ENCODE results near the gene COL4A6. TPM values are rescaled to one million over a fixed set of nuclear protein-coding genes. Genes with fewer than 3 reads are reported as not detected.

Gene COL4A6
- total RNA-seq, 1 experiment from 2014 or later, result 23.7 TPM

DNA sequence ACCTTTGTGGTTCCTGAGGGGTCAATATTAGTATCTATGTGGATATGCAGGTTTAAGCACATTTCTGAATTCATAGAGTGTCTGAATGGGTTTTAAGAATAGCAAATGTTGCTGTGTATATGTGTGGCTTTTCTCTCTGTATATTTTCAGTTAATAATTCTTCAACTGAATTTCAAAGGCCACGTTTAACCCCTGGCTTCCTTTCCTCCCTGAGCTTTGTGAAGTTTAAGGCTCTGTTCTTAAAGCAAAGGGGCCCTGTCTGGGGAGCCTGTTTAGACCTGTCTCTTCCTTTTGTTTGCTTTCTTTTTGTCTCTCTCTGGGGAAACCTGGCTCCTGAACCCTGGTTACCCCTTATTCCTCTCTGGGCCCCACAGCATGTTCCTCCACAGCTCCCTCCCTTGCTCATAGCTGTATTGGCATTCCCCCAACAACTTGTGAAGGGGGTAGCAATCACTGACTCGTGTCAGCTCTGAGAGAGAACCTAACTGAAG, 139.1 kb downstream of the COL4A6 start:
- Histone ChIP-seq H3K27me3 (ENCODE audit: control insufficient read depth, insufficient read depth, low read length) (no peaks in the 10 kb centered on the region), H3K36me3 (replicated peaks; ENCODE audit: control insufficient read depth, insufficient read depth, low read length) (no peaks in the 10 kb centered on the region), H3K4me3 (ENCODE audit: insufficient read depth, low read depth, low read length) (no peak overlapping the region)
- peak; percentile 22 for DNase-seq

- Histone ChIP-seq H3K4me3 (ENCODE audit: insufficient read depth, low read depth, low read length) (no peak overlapping the region), H3K27me3 (ENCODE audit: control insufficient read depth, insufficient read depth, low read length) (no peaks in the 10 kb centered on the region), H3K36me3 (replicated peaks; ENCODE audit: control insufficient read depth, insufficient read depth, low read length) (no peaks in the 10 kb centered on the region)
- DNase-seq, result peak; percentile 10
Measured at GRCh38 chrX:108298165-108298602, 140.0 kb downstream of the COL4A6 start.

DNA sequence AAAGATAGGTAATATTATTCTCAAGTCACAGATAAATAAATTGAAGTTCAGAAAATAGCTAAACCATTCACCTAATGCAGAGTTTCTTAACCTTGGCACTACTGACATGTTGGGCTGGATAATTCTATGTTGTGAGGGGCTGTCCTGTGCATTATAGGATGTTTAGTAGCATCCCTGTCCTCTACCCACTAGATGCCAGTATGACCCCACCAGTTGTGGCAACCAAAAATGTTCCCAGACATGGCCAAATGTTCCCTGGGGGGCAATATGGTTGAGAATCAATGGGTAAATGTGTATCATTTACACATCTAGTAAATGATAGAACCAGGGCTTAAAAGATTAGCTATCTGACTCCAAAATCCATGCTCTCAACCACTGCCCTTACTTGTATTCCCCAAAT, 140.9 kb downstream of the COL4A6 start:
- no peak for DNase-seq

GRCh38 chrX:108292053-108292452, 146.2 kb downstream of the COL4A6 start:
- H3K4me3 ChIP-seq (ENCODE audit: insufficient read depth, low read depth, low read length), result no peak overlapping the region
- peak; percentile 6 for DNase-seq
- H3K36me3 ChIP-seq (replicated peaks; ENCODE audit: control insufficient read depth, insufficient read depth, low read length), result no peaks in the 10 kb centered on the region

More for the DNA sequence above, 140.9 kb downstream of the COL4A6 start:
- Histone ChIP-seq H3K36me3 (replicated peaks; ENCODE audit: control insufficient read depth, insufficient read depth, low read length) (no peaks in the 10 kb centered on the region), H3K27me3 (ENCODE audit: control insufficient read depth, insufficient read depth, low read length) (no peaks in the 10 kb centered on the region), H3K4me3 (ENCODE audit: insufficient read depth, low read depth, low read length) (no peak overlapping the region)

GRCh38 chrX:108285918-108286317, 152.3 kb downstream of the COL4A6 start:
- no peak overlapping the region for H3K4me3 ChIP-seq (ENCODE audit: insufficient read depth, low read depth, low read length)
- no peak for DNase-seq
- no peaks in the 10 kb centered on the region for H3K36me3 ChIP-seq (replicated peaks; ENCODE audit: control insufficient read depth, insufficient read depth, low read length)
- no peaks in the 10 kb centered on the region for H3K27me3 ChIP-seq (ENCODE audit: control insufficient read depth, insufficient read depth, low read length)

More at GRCh38 chrX:108292053-108292452, 146.2 kb downstream of the COL4A6 start:
- no peaks in the 10 kb centered on the region for H3K27me3 ChIP-seq (ENCODE audit: control insufficient read depth, insufficient read depth, low read length)

DNA sequence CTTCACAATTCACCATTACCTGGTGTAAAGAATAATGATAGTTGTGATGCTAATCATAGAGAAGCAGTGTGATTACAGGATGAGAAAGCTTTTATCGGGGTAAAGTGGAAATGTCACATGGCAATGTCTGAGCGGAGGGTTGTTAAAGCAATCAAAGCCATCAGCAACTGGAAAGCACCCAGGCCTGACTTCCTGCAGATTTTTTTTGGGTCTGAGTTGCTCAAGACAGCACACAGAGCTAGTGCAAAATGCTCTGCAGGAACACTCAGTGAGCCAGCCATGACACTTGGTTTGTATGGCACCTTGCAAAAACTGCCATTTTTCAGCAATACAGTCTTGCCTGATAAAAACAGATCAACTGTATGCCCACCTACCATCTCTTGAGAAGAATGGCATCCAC, 152.9 kb downstream of the COL4A6 start:
- Histone ChIP-seq H3K4me3 (ENCODE audit: insufficient read depth, low read depth, low read length) (no peak overlapping the region), H3K27me3 (ENCODE audit: control insufficient read depth, insufficient read depth, low read length) (no peaks in the 10 kb centered on the region)

DNA sequence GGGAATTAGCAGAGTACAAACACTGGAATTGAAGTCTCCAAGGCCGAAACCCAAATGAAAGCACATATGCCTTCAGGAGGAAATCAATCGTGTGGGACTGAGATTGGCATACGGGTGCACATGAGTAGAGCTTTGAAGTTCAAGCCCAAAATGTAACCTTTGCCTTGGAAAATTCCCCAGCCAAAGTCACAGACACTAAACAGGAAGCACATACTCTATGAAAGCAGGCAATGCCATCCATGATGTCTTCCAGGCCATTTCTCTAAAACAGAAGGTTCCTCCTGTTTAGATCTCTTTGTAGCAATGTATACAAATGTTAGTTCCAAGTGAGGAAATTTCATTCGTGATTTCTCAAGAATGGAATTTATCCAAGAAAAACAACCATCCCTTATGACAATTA, 162.5 kb downstream of the COL4A6 start:
- no peak for DNase-seq
- Histone ChIP-seq H3K36me3 (replicated peaks; ENCODE audit: control insufficient read depth, insufficient read depth, low read length) (no peaks in the 10 kb centered on the region), H3K27me3 (ENCODE audit: control insufficient read depth, insufficient read depth, low read length) (no peaks in the 10 kb centered on the region), H3K4me3 (ENCODE audit: insufficient read depth, low read depth, low read length) (no peak overlapping the region)

More for the DNA sequence above, 152.9 kb downstream of the COL4A6 start:
- no peaks in the 10 kb centered on the region for H3K36me3 ChIP-seq (replicated peaks; ENCODE audit: control insufficient read depth, insufficient read depth, low read length)
- DNase-seq, result no peak

GRCh38 chrX:108271397-108271787, 166.8 kb downstream of the COL4A6 start:
- H3K4me3 ChIP-seq (ENCODE audit: insufficient read depth, low read depth, low read length), result no peak overlapping the region
- H3K27me3 ChIP-seq (ENCODE audit: control insufficient read depth, insufficient read depth, low read length), result no peaks in the 10 kb centered on the region
- no peaks in the 10 kb centered on the region for H3K36me3 ChIP-seq (replicated peaks; ENCODE audit: control insufficient read depth, insufficient read depth, low read length)
- DNase-seq, result no peak

- no peak for DNase-seq
- no peak overlapping the region for H3K4me3 ChIP-seq (ENCODE audit: insufficient read depth, low read depth, low read length)
- H3K27me3 ChIP-seq (ENCODE audit: control insufficient read depth, insufficient read depth, low read length), result no peaks in the 10 kb centered on the region
- no peaks in the 10 kb centered on the region for H3K36me3 ChIP-seq (replicated peaks; ENCODE audit: control insufficient read depth, insufficient read depth, low read length)
Measured at GRCh38 chrX:108270739-108271396, 167.4 kb downstream of the COL4A6 start.

DNA sequence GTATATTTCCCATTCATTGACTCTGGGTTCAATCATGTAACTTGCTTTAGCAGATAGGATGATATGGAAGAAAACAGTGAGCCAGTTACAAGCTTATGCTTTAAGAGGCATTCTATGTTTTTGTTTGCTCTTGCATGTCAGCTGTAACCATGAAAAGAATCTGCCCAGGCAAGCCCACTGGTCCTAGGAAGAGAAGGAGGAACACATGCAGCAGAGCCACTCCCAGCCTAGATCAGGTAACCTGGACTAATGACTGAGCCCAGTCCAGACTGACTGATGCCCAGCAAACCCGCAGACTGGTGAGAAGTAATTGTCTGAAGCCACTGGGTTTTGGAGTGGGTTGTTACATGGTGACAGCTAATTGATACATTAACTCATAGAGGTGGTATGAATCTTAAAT, 167.9 kb downstream of the COL4A6 start:
- no peaks in the 10 kb centered on the region for H3K27me3 ChIP-seq (ENCODE audit: control insufficient read depth, insufficient read depth, low read length)
- DNase-seq, result no peak
- no peak overlapping the region for H3K4me3 ChIP-seq (ENCODE audit: insufficient read depth, low read depth, low read length)
- no peaks in the 10 kb centered on the region for H3K36me3 ChIP-seq (replicated peaks; ENCODE audit: control insufficient read depth, insufficient read depth, low read length)

DNA sequence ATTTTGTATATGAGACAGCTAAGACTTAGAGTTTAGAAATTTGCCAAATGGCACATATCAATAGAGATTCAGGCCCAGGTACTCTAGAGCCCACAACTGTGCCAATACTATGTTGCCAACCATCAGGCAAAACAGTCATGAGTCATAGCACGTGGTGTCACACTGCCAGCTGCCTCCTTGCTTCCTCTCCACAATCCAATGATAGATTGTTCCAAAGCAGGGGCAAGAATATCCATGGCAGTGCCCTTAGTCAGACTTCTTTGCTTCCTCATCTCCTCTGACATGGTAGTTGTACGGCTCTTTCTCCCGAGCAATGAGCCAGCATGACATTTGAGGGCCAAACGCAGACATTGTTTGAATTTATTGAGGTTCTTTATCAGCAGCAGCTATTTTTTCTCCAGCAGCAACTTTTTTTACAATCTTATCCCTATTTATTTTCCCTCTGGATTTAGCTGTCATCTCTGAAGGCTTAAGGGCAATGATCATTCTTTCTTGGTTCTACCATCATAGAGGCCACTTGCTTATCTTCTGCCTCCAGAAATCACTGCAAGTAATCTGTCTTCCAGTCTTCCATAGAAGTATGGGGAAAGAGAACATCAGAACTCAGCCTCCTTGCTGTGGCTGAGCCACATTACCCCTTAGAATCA, 169.7 kb downstream of the COL4A6 start:
- no peaks in the 10 kb centered on the region for H3K27me3 ChIP-seq (ENCODE audit: control insufficient read depth, insufficient read depth, low read length)
- no peaks in the 10 kb centered on the region for H3K36me3 ChIP-seq (replicated peaks; ENCODE audit: control insufficient read depth, insufficient read depth, low read length)
- H3K4me3 ChIP-seq (ENCODE audit: insufficient read depth, low read depth, low read length), result no peak overlapping the region
- DNase-seq, result no peak

DNA sequence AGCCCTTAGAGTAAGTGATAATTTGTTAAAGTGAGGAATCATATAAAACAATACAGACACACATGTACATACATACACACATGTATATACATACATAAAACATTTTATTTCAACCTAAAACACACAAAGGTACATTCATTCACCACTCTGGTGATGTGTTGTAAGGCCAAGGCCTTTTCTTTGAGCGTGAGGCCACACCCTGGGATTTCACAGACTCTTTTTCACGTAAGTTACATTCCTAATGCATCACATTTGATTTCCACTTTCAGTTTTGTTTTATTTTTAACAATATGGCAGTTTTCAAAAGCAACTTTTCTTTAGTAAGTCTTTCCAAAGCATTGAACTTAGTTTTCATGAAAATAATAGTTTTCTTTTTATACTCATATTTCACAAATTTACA, 170.7 kb downstream of the COL4A6 start:
- DNase-seq, result no peak

DNA sequence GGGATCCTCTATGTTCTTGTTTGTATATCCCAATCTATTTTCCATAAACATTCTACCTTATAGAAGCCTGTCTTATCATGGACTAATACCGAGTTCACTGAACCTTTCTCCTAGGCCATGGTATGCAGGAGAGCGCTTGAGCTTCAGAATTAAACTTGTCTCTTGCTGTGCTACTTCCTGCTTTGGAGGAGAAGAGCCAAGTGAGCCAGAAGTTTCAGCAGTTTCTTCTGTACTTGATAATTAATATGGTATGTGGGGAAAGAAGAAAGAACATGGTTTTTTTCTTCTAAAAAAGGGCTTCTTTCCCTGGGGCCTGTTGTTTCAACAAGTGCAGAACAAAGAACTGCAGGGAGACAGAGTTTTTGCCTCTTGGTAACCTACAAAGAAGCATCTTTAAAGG, 173.8 kb downstream of the COL4A6 start:
- H3K36me3 ChIP-seq (replicated peaks; ENCODE audit: control insufficient read depth, insufficient read depth, low read length), result no peaks in the 10 kb centered on the region
- no peak for DNase-seq
- H3K4me3 ChIP-seq (ENCODE audit: insufficient read depth, low read depth, low read length), result no peak overlapping the region
- no peaks in the 10 kb centered on the region for H3K27me3 ChIP-seq (ENCODE audit: control insufficient read depth, insufficient read depth, low read length)

More for the DNA sequence above, 170.7 kb downstream of the COL4A6 start:
- H3K4me3 ChIP-seq (ENCODE audit: insufficient read depth, low read depth, low read length), result no peak overlapping the region
- H3K27me3 ChIP-seq (ENCODE audit: control insufficient read depth, insufficient read depth, low read length), result no peaks in the 10 kb centered on the region
- H3K36me3 ChIP-seq (replicated peaks; ENCODE audit: control insufficient read depth, insufficient read depth, low read length), result no peaks in the 10 kb centered on the region

- Histone ChIP-seq H3K36me3 (replicated peaks; ENCODE audit: control insufficient read depth, insufficient read depth, low read length) (no peaks in the 10 kb centered on the region), H3K4me3 (ENCODE audit: insufficient read depth, low read depth, low read length) (no peak overlapping the region), H3K27me3 (ENCODE audit: control insufficient read depth, insufficient read depth, low read length) (no peaks in the 10 kb centered on the region)
- DNase-seq, result no peak
Measured at GRCh38 chrX:108261549-108262203, 176.5 kb downstream of the COL4A6 start.

DNA sequence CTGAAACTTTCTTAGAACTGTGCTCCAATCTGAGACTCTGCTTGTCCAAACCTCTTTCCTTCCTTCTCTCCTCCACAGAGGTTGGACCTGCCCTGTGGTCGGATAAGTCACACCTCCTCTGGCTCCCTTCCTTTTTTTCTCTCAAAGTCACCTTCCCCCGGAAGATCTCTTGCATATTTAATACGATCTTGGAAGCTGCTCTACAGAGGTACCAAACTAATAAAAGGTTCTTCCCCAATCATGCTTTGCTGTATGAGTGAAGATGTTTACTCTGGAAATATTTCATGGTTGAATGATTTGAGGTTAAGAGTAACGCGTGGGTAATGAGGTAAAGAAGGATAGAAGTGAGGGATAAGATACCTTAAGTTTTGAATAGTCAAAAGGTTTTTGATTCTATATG, 180.7 kb downstream of the COL4A6 start:
- H3K27me3 ChIP-seq (ENCODE audit: control insufficient read depth, insufficient read depth, low read length), result no peaks in the 10 kb centered on the region
- H3K36me3 ChIP-seq (replicated peaks; ENCODE audit: control insufficient read depth, insufficient read depth, low read length), result no peaks in the 10 kb centered on the region
- DNase-seq, result no peak
- H3K4me3 ChIP-seq (ENCODE audit: insufficient read depth, low read depth, low read length), result no peak overlapping the region

Measured in H7 (cell line).